ENCODE results near the gene KCND3. TPM values are rescaled to one million over a fixed set of nuclear protein-coding genes. Genes with fewer than 3 reads are reported as not detected.

Gene KCND3
- total and polyA plus RNA-seq, 12 donors, result 0.39 to 6.7 (median 3.1) TPM

DNA sequence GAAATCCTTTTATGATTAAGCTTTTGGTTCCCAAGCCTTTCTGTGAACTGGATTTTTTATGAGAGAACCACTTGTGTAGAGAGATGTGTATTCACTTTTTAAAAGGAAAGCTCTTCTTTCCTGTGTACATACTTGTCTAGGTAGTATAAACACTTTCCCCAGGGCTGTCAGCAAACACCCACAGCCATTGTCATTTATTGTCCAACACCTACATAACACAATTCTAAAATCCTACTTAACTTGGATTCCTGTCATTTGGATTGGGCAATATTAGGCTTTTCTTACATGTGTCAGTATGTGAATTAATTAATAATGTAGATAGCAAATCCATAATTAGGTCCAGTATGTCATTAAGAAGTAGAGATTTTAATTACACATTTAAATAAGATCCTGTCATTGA, 221.4 kb downstream of the KCND3 start:
- TF ChIP-seq, protein P1, sequence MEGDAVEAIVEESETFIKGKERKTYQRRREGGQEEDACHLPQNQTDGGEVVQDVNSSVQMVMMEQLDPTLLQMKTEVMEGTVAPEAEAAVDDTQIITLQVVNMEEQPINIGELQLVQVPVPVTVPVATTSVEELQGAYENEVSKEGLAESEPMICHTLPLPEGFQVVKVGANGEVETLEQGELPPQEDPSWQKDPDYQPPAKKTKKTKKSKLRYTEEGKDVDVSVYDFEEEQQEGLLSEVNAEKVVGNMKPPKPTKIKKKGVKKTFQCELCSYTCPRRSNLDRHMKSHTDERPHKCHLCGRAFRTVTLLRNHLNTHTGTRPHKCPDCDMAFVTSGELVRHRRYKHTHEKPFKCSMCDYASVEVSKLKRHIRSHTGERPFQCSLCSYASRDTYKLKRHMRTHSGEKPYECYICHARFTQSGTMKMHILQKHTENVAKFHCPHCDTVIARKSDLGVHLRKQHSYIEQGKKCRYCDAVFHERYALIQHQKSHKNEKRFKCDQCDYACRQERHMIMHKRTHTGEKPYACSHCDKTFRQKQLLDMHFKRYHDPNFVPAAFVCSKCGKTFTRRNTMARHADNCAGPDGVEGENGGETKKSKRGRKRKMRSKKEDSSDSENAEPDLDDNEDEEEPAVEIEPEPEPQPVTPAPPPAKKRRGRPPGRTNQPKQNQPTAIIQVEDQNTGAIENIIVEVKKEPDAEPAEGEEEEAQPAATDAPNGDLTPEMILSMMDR (IDR thresholded peaks at IDR 0.05), result no peak
- no peak for TF ChIP-seq POLR2A (IDR thresholded peaks at IDR 0.05)
- H3K27me3 ChIP-seq, result no peaks in the 10 kb centered on the region
- no peak overlapping the region for H3K4me3 ChIP-seq
- H3K36me3 ChIP-seq (replicated peaks in 1 of 2), result peaks cover 0 to 44% of the 10 kb centered on the region in 2 donors
- no peaks in the 10 kb centered on the region for H3K4me1 ChIP-seq (replicated peaks in 1 of 2)
- no peak overlapping the region for H3K27ac ChIP-seq
- no peak for DNase-seq
- H3K9me3 ChIP-seq (replicated peaks in 1 of 3), result no peaks in the 10 kb centered on the region
- intact Hi-C loops (cut with DNase I), result no loop called here

DNA sequence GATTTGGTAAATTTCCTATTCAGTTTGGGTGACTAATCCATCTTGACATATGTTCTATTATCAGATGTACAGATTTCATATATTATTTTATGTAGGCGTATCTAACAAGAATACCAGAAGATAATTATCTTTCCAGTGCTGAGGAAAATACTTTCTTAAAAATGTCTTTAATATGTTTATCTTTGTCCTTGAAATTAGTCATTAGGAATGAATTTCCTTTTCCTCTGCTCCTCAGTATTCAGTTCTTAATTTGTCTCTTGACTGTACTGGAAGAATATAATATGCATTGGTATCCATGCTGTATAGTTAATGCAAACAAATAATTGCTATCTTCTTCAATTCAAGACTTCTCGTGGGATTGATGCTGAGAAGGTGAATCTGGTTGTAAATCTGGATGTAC, 227.1 kb downstream of the KCND3 start:
- Histone ChIP-seq H3K27ac (no peak overlapping the region), H3K9me3 (replicated peaks in 1 of 3) (no peaks in the 10 kb centered on the region), H3K4me1 (replicated peaks in 1 of 2) (peaks cover 0 to under 1% of the 10 kb centered on the region in 2 donors), H3K27me3 (no peaks in the 10 kb centered on the region), H3K4me3 (no peak overlapping the region), H3K36me3 (replicated peaks in 1 of 2) (peaks cover 0 to 71% of the 10 kb centered on the region in 2 donors)
- whole genome bisulfite sequencing, 4 donors, result 87 to 91% (median 88%) methylated on average over 2 of the region's 2 CpGs
- TF ChIP-seq, protein P1 (IDR thresholded peaks at IDR 0.05), result no peak
- TF ChIP-seq POLR2A (IDR thresholded peaks at IDR 0.05), result no peak
- intact Hi-C loops (cut with DNase I), result no loop called here
- no peak for DNase-seq

DNA sequence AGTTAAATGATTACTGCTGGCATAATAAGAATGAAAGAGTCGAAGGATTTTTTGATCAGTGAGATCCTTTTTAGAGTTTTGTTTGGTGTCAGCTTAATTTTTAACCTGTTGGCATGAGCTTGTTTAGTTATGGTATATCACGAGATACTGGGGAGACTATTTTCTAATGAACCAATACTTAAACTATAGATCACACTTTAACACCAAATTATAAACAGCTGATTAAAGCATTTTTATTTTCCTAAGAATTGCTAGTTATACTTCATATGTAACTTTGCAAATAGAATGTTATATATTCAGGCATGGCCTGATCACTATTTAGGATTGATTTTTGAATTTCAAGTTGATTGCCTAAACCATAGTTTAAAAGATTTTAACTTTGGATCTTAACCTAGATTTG, 227.8 kb downstream of the KCND3 start:
- no peaks in the 10 kb centered on the region for H3K27me3 ChIP-seq
- no peak for TF ChIP-seq POLR2A (IDR thresholded peaks at IDR 0.05)
- TF ChIP-seq, protein P1 (IDR thresholded peaks at IDR 0.05), result no peak
- no peak overlapping the region for H3K27ac ChIP-seq
- no peaks in the 10 kb centered on the region for H3K9me3 ChIP-seq (replicated peaks in 1 of 3)
- H3K36me3 ChIP-seq (replicated peaks in 1 of 2), result peaks cover 0 to 65% of the 10 kb centered on the region in 2 donors
- H3K4me1 ChIP-seq (replicated peaks in 1 of 2), result peaks cover 3 to 6% of the 10 kb centered on the region in 2 donors
- intact Hi-C loops (cut with DNase I), result no loop called here
- H3K4me3 ChIP-seq, result no peak overlapping the region
- 93 to 97% (median 96%) methylated on average over 2 of the region's 2 CpGs for WGBS, 4 donors
- DNase-seq, result no peak

DNA sequence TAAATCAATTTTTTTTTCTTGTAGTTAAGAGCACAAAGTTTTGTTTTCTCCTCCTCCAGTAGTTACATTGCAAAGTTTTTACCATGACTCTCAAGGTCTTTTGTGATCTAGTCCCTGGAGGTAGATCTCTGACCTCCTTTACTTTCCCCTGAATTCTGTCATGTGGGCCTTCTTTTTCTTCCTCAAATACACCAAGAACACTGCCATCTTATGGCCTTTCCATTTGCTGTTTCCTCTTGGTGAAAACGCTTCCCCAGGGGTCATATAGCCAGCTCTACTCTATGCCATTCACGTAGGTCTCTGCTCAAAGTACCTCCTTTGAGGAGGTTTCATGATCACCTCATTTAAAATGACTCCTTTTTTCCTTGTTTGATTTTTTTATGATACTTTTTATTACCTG, 231.1 kb downstream of the KCND3 start:
- no peak for TF ChIP-seq POLR2A (IDR thresholded peaks at IDR 0.05)
- TF ChIP-seq, protein P1 (IDR thresholded peaks at IDR 0.05), result no peak
- Histone ChIP-seq H3K36me3 (replicated peaks in 1 of 2) (peaks cover 0 to 34% of the 10 kb centered on the region in 2 donors), H3K27ac (no peak overlapping the region), H3K4me3 (no peak overlapping the region), H3K4me1 (replicated peaks in 1 of 2) (peaks cover 6 to 18% of the 10 kb centered on the region in 2 donors), H3K27me3 (no peaks in the 10 kb centered on the region), H3K9me3 (replicated peaks in 1 of 3) (no peaks in the 10 kb centered on the region)
- no peak for DNase-seq
- intact Hi-C loops (cut with DNase I), result loop anchor here in 1 of 2 donors (10.0 kb wide), 1 partner anchor 254 kb away; the partner anchor contains the start of genes ADORA3 and TMIGD3
- 64 to 79% (median 67%) methylated on average over 2 of the region's 2 CpGs for WGBS, 4 donors
